Measurements from ENCODE around the gene SMARCD3.

SMARCD3 gene

DNA sequence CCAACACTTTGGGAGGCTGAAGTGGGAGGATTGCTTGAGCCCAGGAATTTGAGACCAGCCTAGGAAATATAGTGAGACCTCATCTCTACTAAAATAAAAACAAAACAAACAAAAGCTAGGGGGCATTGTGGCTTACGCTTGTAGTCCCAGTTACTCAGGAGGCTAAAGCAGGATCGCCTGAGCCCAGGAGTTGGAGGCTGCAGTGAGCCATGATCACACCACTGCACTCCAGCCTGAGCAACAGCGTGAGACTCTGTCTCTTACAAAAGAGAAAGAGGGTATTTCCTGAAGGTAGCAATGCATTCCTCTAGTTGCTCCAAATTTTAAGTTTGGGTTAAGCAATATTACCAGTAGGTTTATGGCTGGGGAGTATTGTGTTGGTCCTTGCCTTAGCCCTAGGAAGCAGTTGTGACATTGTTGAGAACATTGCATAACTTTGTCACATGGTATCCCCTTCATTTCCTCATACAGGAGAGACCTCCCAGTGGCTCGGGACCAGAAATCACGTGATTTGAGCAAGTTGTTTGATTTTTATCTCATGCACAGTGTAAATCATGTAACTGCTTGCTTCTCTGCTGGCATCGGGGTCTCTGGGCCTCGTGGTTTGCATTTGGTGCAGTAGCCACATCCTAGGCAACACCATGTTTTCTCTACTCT is 23.3 kb upstream of the SMARCD3 start:
- TF ChIP-seq, protein P1, sequence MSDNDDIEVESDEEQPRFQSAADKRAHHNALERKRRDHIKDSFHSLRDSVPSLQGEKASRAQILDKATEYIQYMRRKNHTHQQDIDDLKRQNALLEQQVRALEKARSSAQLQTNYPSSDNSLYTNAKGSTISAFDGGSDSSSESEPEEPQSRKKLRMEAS (IDR thresholded peaks at IDR 0.05; ENCODE audit: low read depth, low read length), result peak; percentile 99
- peak; percentile 83; the same call in 1 of the 2 replicates for TF ChIP-seq MYC (IDR thresholded peaks at IDR 0.05; ENCODE audit: low read depth, low read length)
- TF ChIP-seq, protein P2, sequence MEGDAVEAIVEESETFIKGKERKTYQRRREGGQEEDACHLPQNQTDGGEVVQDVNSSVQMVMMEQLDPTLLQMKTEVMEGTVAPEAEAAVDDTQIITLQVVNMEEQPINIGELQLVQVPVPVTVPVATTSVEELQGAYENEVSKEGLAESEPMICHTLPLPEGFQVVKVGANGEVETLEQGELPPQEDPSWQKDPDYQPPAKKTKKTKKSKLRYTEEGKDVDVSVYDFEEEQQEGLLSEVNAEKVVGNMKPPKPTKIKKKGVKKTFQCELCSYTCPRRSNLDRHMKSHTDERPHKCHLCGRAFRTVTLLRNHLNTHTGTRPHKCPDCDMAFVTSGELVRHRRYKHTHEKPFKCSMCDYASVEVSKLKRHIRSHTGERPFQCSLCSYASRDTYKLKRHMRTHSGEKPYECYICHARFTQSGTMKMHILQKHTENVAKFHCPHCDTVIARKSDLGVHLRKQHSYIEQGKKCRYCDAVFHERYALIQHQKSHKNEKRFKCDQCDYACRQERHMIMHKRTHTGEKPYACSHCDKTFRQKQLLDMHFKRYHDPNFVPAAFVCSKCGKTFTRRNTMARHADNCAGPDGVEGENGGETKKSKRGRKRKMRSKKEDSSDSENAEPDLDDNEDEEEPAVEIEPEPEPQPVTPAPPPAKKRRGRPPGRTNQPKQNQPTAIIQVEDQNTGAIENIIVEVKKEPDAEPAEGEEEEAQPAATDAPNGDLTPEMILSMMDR (IDR thresholded peaks at IDR 0.05; ENCODE audit: low read depth, low read length), result no peak
- peak; percentile 29 for TF ChIP-seq POLR2A (IDR thresholded peaks at IDR 0.05; ENCODE audit: extremely low read depth, insufficient read length)
- DNase-seq (ENCODE audit: low read depth), result peak; percentile 100
- peak overlapping the region; percentile 10 for H3K4me3 ChIP-seq (ENCODE audit: low read depth, low read length)

DNA sequence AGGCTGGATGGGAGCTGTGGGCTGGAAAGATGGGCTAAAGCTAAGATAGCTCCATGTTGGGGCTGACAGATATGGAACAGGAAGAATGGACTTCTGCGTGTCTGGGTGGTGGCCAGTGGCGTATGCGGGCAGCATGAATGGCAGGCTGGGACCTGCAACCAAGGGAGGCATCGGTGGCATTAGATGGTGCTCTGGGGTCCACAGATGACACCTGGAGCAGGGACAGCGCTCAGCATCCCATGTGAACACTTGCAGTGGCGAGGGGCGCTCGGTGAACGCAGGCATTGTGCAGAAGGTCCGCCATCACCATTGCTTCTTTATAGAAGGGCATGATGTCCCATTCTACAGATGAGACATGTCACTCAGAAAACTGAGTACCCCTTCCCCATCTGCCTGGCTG is 21.0 kb upstream of the SMARCD3 start:
- DNase-seq (ENCODE audit: low read depth), result no peak
- H3K4me3 ChIP-seq (ENCODE audit: low read depth, low read length), result no peak overlapping the region
- TF ChIP-seq, protein P1 (IDR thresholded peaks at IDR 0.05; ENCODE audit: low read depth, low read length), result no peak
- no peak for TF ChIP-seq MYC (IDR thresholded peaks at IDR 0.05; ENCODE audit: low read depth, low read length)
- no peak for TF ChIP-seq POLR2A (IDR thresholded peaks at IDR 0.05; ENCODE audit: extremely low read depth, insufficient read length)
- TF ChIP-seq, protein P2 (IDR thresholded peaks at IDR 0.05; ENCODE audit: low read depth, low read length), result no peak

DNA sequence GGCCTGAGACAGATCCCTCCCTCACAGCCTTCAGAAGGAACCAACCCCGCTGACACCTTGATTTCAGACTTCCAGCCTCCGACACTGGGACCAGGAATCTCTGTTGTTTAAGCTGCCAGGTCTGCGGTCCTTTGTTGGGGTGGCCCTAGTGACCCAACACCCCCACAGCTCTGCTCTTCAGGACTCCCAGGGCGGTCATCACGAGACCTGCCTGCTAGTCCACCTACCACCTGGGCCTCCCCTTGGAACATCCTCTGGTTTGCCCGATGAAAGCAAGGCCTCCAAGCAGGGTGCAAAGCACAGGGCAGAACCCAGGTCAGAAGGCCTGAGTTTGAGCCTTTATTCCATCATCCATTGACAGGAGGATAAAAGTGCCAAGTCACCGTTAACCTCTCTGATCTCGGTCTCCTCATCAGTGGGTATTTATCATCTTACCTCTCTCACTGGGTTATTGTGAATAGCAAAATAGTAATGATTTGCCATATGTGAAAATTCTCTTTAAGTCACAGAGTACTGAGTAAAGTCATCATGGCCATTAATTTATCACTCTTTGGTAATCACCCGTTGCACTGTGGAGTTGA is 16.9 kb upstream of the SMARCD3 start:
- no peak for DNase-seq (ENCODE audit: low read depth)
- TF ChIP-seq, protein P1 (IDR thresholded peaks at IDR 0.05; ENCODE audit: low read depth, low read length), result no peak
- TF ChIP-seq, protein P2 (IDR thresholded peaks at IDR 0.05; ENCODE audit: low read depth, low read length), result no peak
- TF ChIP-seq POLR2A (IDR thresholded peaks at IDR 0.05; ENCODE audit: extremely low read depth, insufficient read length) (no peak), MYC (IDR thresholded peaks at IDR 0.05; ENCODE audit: low read depth, low read length) (no peak)
- H3K4me3 ChIP-seq (ENCODE audit: low read depth, low read length), result no peak overlapping the region

DNA sequence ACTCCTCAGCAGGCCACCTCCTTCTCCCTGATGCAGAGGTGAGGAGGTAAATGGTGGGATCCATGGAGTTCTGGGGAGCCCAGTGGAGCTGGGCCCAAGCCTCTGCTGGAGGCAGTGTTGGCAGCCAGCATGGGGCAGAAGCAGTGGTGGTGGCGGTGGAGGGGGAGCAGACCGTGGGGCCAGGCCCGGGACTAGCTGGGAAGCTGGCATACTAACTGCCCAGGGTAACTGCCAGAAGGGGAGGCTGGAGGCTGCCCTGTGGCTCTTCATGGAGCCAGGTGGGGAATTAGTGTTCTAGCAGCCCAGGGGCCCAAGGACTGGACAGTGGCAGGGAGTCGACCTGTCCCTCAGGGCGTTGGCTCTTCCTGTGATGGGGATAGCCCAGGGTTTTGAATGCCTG is 16.1 kb upstream of the SMARCD3 start:
- DNase-seq (ENCODE audit: low read depth), result no peak
- TF ChIP-seq, protein P2 (IDR thresholded peaks at IDR 0.05; ENCODE audit: low read depth, low read length), result no peak
- TF ChIP-seq, protein P1 (IDR thresholded peaks at IDR 0.05; ENCODE audit: low read depth, low read length), result no peak
- no peak for TF ChIP-seq POLR2A (IDR thresholded peaks at IDR 0.05; ENCODE audit: extremely low read depth, insufficient read length)
- no peak for TF ChIP-seq MYC (IDR thresholded peaks at IDR 0.05; ENCODE audit: low read depth, low read length)
- no peak overlapping the region for H3K4me3 ChIP-seq (ENCODE audit: low read depth, low read length)

DNA sequence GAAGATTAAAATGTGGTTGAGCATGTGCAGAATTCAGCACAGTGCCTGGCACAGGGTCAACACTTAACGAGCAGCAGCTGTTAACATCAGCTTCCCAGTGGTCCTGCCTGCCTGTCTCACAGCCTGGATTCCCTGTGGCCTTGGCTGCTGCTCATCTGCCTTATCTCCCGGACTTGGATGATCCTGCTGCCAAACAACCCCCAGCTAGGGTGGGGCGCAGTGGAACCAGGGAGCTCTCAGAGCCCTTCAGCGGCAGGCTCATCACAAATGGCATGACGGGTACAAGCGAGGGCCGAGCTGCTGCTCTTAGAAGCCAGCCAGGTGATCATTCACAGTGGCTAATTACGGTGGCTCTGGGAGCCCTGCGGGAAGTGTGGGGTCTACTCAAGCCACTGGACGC is 13.0 kb upstream of the SMARCD3 start:
- TF ChIP-seq POLR2A (IDR thresholded peaks at IDR 0.05; ENCODE audit: extremely low read depth, insufficient read length) (no peak), MYC (IDR thresholded peaks at IDR 0.05; ENCODE audit: low read depth, low read length) (no peak)
- TF ChIP-seq, protein P1 (IDR thresholded peaks at IDR 0.05; ENCODE audit: low read depth, low read length), result no peak
- TF ChIP-seq, protein P2 (IDR thresholded peaks at IDR 0.05; ENCODE audit: low read depth, low read length), result no peak
- H3K4me3 ChIP-seq (ENCODE audit: low read depth, low read length), result no peak overlapping the region
- DNase-seq (ENCODE audit: low read depth), result no peak

All from NB4 (cell line).